Thymus (tissue), 11 donors: ENCODE data around the gene KRTAP10-12. TPM values are rescaled to one million over a fixed set of nuclear protein-coding genes. Genes with fewer than 3 reads are reported as not detected.

Source experiments
- DNase-seq, 9 donors: peaks; one replicate each; pipeline ENCODE4 v3.0.0-alpha.2; 2013; ENCODE audit warnings: low spot score in 9 of 9, low read depth in 6 of 9, missing footprints in 1 of 9
- H3K27ac ChIP-seq, 2 donors: one replicate each; pipeline ENCODE4 v1.5.1; 2013; ENCODE audit warnings: control low read depth in 1 of 2, low read depth in 1 of 2, low read length in 1 of 2, mild to moderate bottlenecking in 1 of 2, moderate library complexity in 1 of 2
- H3K27me3 ChIP-seq, 2 donors: one replicate each; pipeline ENCODE4 v1.5.1; 2013; ENCODE audit warnings: low read length in 1 of 2; ENCODE audit not compliant: control insufficient read depth in 2 of 2, insufficient read depth in 1 of 2
- H3K36me3 ChIP-seq, 2 donors: one replicate each; pipeline ENCODE4 v1.5.1; 2013; ENCODE audit warnings: low read length in 1 of 2, mild to moderate bottlenecking in 1 of 2, moderate library complexity in 1 of 2; ENCODE audit not compliant: control insufficient read depth in 2 of 2, insufficient read depth in 2 of 2
- H3K4me1 ChIP-seq, 2 donors: one replicate each; pipeline ENCODE4 v1.5.1; 2013; ENCODE audit warnings: low read length in 2 of 2; ENCODE audit not compliant: control insufficient read depth in 2 of 2, insufficient read depth in 2 of 2
- H3K4me3 ChIP-seq, 2 donors: one replicate each; pipeline ENCODE4 v1.5.1; 2013; ENCODE audit warnings: low read length in 2 of 2, control low read depth in 1 of 2, mild to moderate bottlenecking in 1 of 2
- H3K9me3 ChIP-seq, 2 donors: one replicate each; pipeline ENCODE4 v1.5.1; 2013; ENCODE audit warnings: low read length in 1 of 2, mild to moderate bottlenecking in 1 of 2; ENCODE audit not compliant: control insufficient read depth in 2 of 2, insufficient read depth in 1 of 2
- WGBS: extraction: QIAGEN DNeasy Blood & Tissue Kit; methylation state at CpG from one replicate; pipeline ENCODE4 v1.1.7; 2013; 5-methylcytosine and 5-hydroxymethylcytosine counted together
- polyA plus RNA-seq: library from polyadenylated mRNA; stranded (reverse); fragments of 200-250 nt; gene quantifications from one replicate; pipeline ENCODE4 v1.2.3, GENCODE V29; 2013
- total RNA-seq: library from RNA; stranded (reverse); fragments of 120-200 nt; gene quantifications from one replicate; pipeline ENCODE4 v1.2.4, GENCODE V29; 2013
- donor health status: healthy.

Gene KRTAP10-12
- total and polyA plus RNA-seq, 2 donors, result not detected

- no peak overlapping the region for H3K4me3 ChIP-seq
- no peaks in the 10 kb centered on the region for H3K27me3 ChIP-seq
- peaks cover 6 to 58% of the 10 kb centered on the region in 2 donors for H3K9me3 ChIP-seq
- no peaks in the 10 kb centered on the region for H3K36me3 ChIP-seq
- H3K4me1 ChIP-seq, result no peaks in the 10 kb centered on the region
- DNase-seq, result no peak
- WGBS, result 79% methylated on average over 3 of the region's 3 CpGs
- no peak overlapping the region for H3K27ac ChIP-seq
These were observed 41.6 kb downstream of the KRTAP10-12 start for GRCh38 chr21:44738621-44739020.

GRCh38 chr21:44739316-44739715 is 42.3 kb downstream of the KRTAP10-12 start:
- H3K27me3 ChIP-seq, result no peaks in the 10 kb centered on the region
- 96% methylated on average over 1 of the region's 1 CpG for WGBS
- no peak overlapping the region for H3K4me3 ChIP-seq
- no peak for DNase-seq
- H3K27ac ChIP-seq, result no peak overlapping the region
- no peaks in the 10 kb centered on the region for H3K36me3 ChIP-seq
- peaks cover 6 to 52% of the 10 kb centered on the region in 2 donors for H3K9me3 ChIP-seq
- no peaks in the 10 kb centered on the region for H3K4me1 ChIP-seq

GRCh38 chr21:44740742-44741141 is 43.8 kb downstream of the KRTAP10-12 start:
- 82% methylated on average over 7 of the region's 7 CpGs for WGBS
- Histone ChIP-seq H3K4me1 (no peaks in the 10 kb centered on the region), H3K4me3 (no peak overlapping the region), H3K9me3 (peaks cover 5 to 45% of the 10 kb centered on the region in 2 donors), H3K27me3 (no peaks in the 10 kb centered on the region), H3K27ac (no peak overlapping the region), H3K36me3 (no peaks in the 10 kb centered on the region)
- no peak for DNase-seq

DNA sequence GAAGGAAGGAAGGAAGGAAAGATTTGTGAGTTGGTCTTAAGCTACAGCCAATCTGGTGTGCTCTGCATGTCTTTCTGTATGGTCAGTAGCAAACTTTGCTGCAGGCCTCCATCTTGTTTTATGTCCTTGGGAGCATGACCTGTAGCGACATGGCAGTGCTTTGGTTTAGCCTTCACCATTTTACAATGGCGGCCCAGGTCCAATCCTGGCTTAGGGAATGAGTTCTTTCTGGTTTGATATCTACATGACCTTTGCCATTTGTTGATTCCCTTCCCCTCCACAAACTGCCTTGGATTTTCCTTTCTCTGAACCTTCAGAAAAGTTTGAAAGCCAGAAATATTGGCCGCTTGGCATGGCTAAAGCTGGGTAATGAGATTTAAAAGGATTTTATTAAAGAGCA is 44.9 kb downstream of the KRTAP10-12 start:
- Histone ChIP-seq H3K27me3 (no peaks in the 10 kb centered on the region), H3K27ac (no peak overlapping the region), H3K4me3 (no peak overlapping the region), H3K9me3 (peaks cover 5 to 33% of the 10 kb centered on the region in 2 donors), H3K36me3 (no peaks in the 10 kb centered on the region), H3K4me1 (no peaks in the 10 kb centered on the region)
- 96% methylated on average over 3 of the region's 3 CpGs for WGBS
- no peak for DNase-seq

GRCh38 chr21:44742418-44743153 is 45.6 kb downstream of the KRTAP10-12 start:
- Histone ChIP-seq H3K4me1 (no peaks in the 10 kb centered on the region), H3K36me3 (no peaks in the 10 kb centered on the region), H3K4me3 (no peak overlapping the region), H3K27me3 (no peaks in the 10 kb centered on the region), H3K9me3 (peaks cover 5 to 26% of the 10 kb centered on the region in 2 donors), H3K27ac (no peak overlapping the region)
- DNase-seq, result no peak
- 99% methylated on average over 1 of the region's 1 CpG for WGBS

Other genes starting within 250 kb of the KRTAP10-12 start
- 0.24 TPM for gene LRRC3, start 241.7 kb upstream of the KRTAP10-12 start, total RNA-seq
- gene LRRC3, start 241.7 kb upstream of the KRTAP10-12 start, polyA plus RNA-seq, result 0.55 TPM
- not detected for gene KRTAP10-1, start 157.0 kb upstream of the KRTAP10-12 start, total RNA-seq
- gene KRTAP10-1, start 157.0 kb upstream of the KRTAP10-12 start, polyA plus RNA-seq, result not detected
- gene KRTAP10-2, start 145.7 kb upstream of the KRTAP10-12 start, total RNA-seq, result not detected
- not detected for gene KRTAP10-2, start 145.7 kb upstream of the KRTAP10-12 start, polyA plus RNA-seq
- not detected for gene KRTAP10-3, start 138.4 kb upstream of the KRTAP10-12 start, total RNA-seq
- not detected for gene KRTAP10-3, start 138.4 kb upstream of the KRTAP10-12 start, polyA plus RNA-seq
- not detected for gene KRTAP10-4, start 123.4 kb upstream of the KRTAP10-12 start, total RNA-seq
- gene KRTAP10-4, start 123.4 kb upstream of the KRTAP10-12 start, polyA plus RNA-seq, result not detected
- not detected for gene KRTAP10-5, start 116.6 kb upstream of the KRTAP10-12 start, total RNA-seq
- gene KRTAP10-5, start 116.6 kb upstream of the KRTAP10-12 start, polyA plus RNA-seq, result not detected
- gene KRTAP10-6, start 104.7 kb upstream of the KRTAP10-12 start, total RNA-seq, result not detected
- not detected for gene KRTAP10-6, start 104.7 kb upstream of the KRTAP10-12 start, polyA plus RNA-seq
- gene KRTAP10-7, start 96.6 kb upstream of the KRTAP10-12 start, total RNA-seq, result not detected
- gene KRTAP10-7, start 96.6 kb upstream of the KRTAP10-12 start, polyA plus RNA-seq, result not detected
- gene KRTAP10-8, start 85.1 kb upstream of the KRTAP10-12 start, total RNA-seq, result not detected
- not detected for gene KRTAP10-8, start 85.1 kb upstream of the KRTAP10-12 start, polyA plus RNA-seq
- not detected for gene KRTAP10-9, start 70.1 kb upstream of the KRTAP10-12 start, total RNA-seq
- not detected for gene KRTAP10-9, start 70.1 kb upstream of the KRTAP10-12 start, polyA plus RNA-seq
- not detected for gene KRTAP10-10, start 59.8 kb upstream of the KRTAP10-12 start, total RNA-seq
- gene KRTAP10-10, start 59.8 kb upstream of the KRTAP10-12 start, polyA plus RNA-seq, result not detected
- not detected for gene KRTAP10-11, start 50.8 kb upstream of the KRTAP10-12 start, total RNA-seq
- gene KRTAP10-11, start 50.8 kb upstream of the KRTAP10-12 start, polyA plus RNA-seq, result not detected
- not detected for gene KRTAP12-4, start 42.5 kb upstream of the KRTAP10-12 start, total RNA-seq
- gene KRTAP12-4, start 42.5 kb upstream of the KRTAP10-12 start, polyA plus RNA-seq, result not detected
- not detected for gene KRTAP12-3, start 39.2 kb upstream of the KRTAP10-12 start, total RNA-seq
- gene KRTAP12-3, start 39.2 kb upstream of the KRTAP10-12 start, polyA plus RNA-seq, result not detected
- not detected for gene KRTAP12-2, start 30.2 kb upstream of the KRTAP10-12 start, total RNA-seq
- gene KRTAP12-2, start 30.2 kb upstream of the KRTAP10-12 start, polyA plus RNA-seq, result not detected
- gene KRTAP12-1, start 15.0 kb upstream of the KRTAP10-12 start, total RNA-seq, result not detected
- not detected for gene KRTAP12-1, start 15.0 kb upstream of the KRTAP10-12 start, polyA plus RNA-seq
- 0.38 TPM for gene TSPEAR, start 14.4 kb downstream of the KRTAP10-12 start, total RNA-seq
- gene TSPEAR, start 14.4 kb downstream of the KRTAP10-12 start, polyA plus RNA-seq, result 0.07 TPM
- gene UBE2G2, start 104.6 kb downstream of the KRTAP10-12 start, total RNA-seq, result 32.8 TPM
- 67.6 TPM for gene UBE2G2, start 104.6 kb downstream of the KRTAP10-12 start, polyA plus RNA-seq
- gene SUMO3, start 120.9 kb downstream of the KRTAP10-12 start, total RNA-seq, result 63.7 TPM
- gene SUMO3, start 120.9 kb downstream of the KRTAP10-12 start, polyA plus RNA-seq, result 49.6 TPM
- gene PTTG1IP, start 176.5 kb downstream of the KRTAP10-12 start, total RNA-seq, result 75.3 TPM
- gene PTTG1IP, start 176.5 kb downstream of the KRTAP10-12 start, polyA plus RNA-seq, result 138 TPM
- 134 TPM for gene ITGB2, start 223.7 kb downstream of the KRTAP10-12 start, total RNA-seq
- gene ITGB2, start 223.7 kb downstream of the KRTAP10-12 start, polyA plus RNA-seq, result 104 TPM
- 29.0 TPM for gene SLX9, start 242.9 kb downstream of the KRTAP10-12 start, total RNA-seq
- 28.4 TPM for gene SLX9, start 242.9 kb downstream of the KRTAP10-12 start, polyA plus RNA-seq